ENCODE results near the gene TANK.
"Not testable (repeated sequence)": the region's sequence is repeated elsewhere in the genome, so short reads cannot be mapped to it uniquely, and the experiment has no call there.

DNA sequence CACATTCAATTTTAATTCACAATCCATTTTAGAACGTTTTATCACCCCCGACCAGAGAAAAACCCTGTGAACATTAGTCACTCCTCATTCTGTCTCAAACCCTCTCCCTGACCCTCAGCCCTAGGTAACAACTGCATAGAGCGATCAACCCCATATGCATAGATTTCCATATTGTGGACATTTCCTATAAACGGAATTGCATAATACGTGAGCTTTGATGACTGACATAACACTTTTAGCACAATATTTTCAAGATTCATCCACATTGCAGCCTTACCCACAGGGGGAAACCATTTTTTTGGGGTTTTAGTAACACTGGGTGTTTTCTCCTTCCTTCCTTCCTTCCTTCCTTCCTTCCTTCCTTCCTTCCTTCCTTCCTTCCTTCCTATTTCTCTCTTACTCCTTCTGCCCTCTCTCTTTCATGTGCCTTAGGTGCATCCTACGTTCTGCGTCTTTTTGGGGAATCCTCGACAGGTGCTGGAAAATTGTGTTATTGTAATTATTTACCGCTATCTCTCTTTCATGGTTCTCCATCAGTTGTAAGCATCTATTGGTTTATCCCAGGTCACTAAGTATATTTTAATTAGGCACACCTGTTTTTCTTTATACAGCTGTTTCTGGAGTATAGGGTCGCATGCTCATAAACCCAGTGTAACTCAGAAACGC lies 118.5 kb downstream of the TANK start:
- not testable (repeated sequence) for TF ChIP-seq POLR2A, SPI1 (IDR thresholded peaks at IDR 0.05; ENCODE audit: low read depth, low read length)

All from GM12891 (cell line).